Neural crest cell (in vitro differentiated cells): Measurements from ENCODE around the gene PLCB1. TPM values are rescaled to one million over a fixed set of nuclear protein-coding genes. Genes with fewer than 3 reads are reported as not detected.

Experiments
- DNase-seq: peaks from one replicate; pipeline ENCODE4 v3.0.0; 2021; ENCODE audit warnings: low read depth, mixed read lengths, low spot score
- H3K27ac Mint-ChIP-seq: one replicate; pipeline ENCODE4 v1.8.0; 2021; ENCODE audit warnings: mild to moderate bottlenecking, mixed read lengths; ENCODE audit not compliant: unreplicated experiment
- H3K27me3 Mint-ChIP-seq: 2 replicates; pipeline ENCODE4 v1.8.0; 2021; ENCODE audit warnings: low read depth, mild to moderate bottlenecking, mixed read lengths
- H3K36me3 Mint-ChIP-seq: 2 replicates; pipeline ENCODE4 v1.8.0; 2021; ENCODE audit warnings: low read depth, mild to moderate bottlenecking, mixed read lengths
- H3K4me1 Mint-ChIP-seq: 2 replicates; pipeline ENCODE4 v1.8.0; 2021; ENCODE audit warnings: mixed read lengths
- H3K4me3 Mint-ChIP-seq: one replicate; pipeline ENCODE4 v1.8.0; 2021; ENCODE audit warnings: mild to moderate bottlenecking, mixed read lengths
- H3K9me3 Mint-ChIP-seq: 2 replicates; pipeline ENCODE4 v1.8.0; 2021; ENCODE audit warnings: mixed read lengths
- total RNA-seq: library from RNA; stranded (reverse); gene quantifications from 2 replicates; pipeline ENCODE4 v1.2.1, GENCODE V29; 2021
- TF ChIP-seq, protein P1 (sequence below): fragments of 200-600 bp; sonication (generic); conservative IDR thresholded peaks from 2 replicates; pipeline ENCODE4 v1.5.0; 2021; ENCODE audit warnings: antibody characterized with exemption, mild to moderate bottlenecking

Gene PLCB1
- total RNA-seq, 1 donor from 2014 or later: 13.7 TPM

DNA sequence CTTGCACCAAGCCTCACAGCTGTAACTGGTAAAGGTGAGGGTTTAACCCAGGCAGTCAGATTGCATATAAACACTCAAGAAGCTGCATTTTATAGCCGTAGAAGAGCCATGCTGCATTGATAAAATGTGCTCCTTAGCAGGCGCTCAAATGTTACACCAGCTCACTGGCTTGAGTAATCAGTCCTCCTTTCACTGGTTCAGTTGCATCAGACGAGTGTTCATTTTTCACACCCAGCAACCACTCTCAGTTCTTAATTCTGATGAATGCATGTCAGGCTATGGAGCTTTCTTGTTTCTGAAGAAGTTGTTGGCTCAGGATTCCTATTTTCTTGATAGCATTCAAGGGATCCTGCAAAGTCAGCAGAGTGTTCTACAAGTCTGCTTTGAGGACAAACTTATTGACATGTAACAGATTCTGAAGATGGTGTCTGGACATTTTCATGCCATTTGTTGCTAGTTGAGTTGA, 198.3 kb downstream of the PLCB1 start:
- no peak for DNase-seq
- Mint-ChIP-seq H3K27me3 (no peaks in the 10 kb centered on the region), H3K9me3 (no peaks in the 10 kb centered on the region), H3K4me3 (no peak overlapping the region), H3K4me1 (peaks cover 10% of the 10 kb centered on the region), H3K27ac (no peak overlapping the region), H3K36me3 (no peaks in the 10 kb centered on the region)
- TF ChIP-seq, protein P1, sequence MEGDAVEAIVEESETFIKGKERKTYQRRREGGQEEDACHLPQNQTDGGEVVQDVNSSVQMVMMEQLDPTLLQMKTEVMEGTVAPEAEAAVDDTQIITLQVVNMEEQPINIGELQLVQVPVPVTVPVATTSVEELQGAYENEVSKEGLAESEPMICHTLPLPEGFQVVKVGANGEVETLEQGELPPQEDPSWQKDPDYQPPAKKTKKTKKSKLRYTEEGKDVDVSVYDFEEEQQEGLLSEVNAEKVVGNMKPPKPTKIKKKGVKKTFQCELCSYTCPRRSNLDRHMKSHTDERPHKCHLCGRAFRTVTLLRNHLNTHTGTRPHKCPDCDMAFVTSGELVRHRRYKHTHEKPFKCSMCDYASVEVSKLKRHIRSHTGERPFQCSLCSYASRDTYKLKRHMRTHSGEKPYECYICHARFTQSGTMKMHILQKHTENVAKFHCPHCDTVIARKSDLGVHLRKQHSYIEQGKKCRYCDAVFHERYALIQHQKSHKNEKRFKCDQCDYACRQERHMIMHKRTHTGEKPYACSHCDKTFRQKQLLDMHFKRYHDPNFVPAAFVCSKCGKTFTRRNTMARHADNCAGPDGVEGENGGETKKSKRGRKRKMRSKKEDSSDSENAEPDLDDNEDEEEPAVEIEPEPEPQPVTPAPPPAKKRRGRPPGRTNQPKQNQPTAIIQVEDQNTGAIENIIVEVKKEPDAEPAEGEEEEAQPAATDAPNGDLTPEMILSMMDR: no peak

DNA sequence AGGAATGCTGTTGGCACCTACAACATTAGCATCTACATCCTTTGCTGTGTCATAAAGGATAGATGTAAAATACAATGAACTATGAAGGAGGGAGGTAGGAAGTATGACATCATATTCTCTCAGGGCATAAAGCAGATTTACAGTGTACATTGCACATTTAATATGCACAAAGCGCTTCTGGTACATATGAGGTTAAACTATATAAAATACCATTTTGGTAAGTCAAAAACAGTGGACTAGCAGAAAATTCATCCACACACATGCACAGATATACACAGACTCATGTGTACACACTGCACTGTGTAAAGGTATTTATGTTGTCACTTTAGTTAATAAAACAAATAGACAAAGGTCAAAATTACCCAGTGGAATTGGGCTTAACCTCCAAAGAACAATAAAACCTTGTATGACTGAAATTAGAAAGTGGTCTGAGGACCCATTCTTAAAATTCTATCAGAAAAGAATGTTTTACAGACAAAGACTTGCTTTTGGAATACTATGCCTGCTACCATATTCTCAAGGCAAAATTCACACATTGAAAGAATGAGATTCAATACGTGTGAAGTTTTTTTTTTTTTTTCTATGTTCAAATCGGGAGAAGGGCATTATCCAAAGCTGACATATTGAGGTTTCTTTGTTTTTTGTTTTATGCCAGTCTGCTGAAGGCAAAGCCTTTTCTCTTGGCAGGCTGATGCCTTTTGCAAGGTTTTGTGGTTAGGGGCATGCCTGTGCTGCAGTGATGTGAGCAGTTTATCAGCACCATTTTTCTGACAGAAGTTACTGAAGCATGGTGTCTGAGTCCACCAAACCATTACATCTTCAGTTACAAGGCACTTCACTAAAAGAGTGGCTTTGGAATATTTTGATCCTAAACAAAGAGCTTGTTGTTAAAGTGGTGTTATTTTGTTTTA, 199.0 kb downstream of the PLCB1 start:
- Mint-ChIP-seq H3K4me3 (no peak overlapping the region), H3K4me1 (peaks cover 10% of the 10 kb centered on the region), H3K9me3 (no peaks in the 10 kb centered on the region), H3K27ac (no peak overlapping the region), H3K27me3 (no peaks in the 10 kb centered on the region), H3K36me3 (no peaks in the 10 kb centered on the region)
- no peak for DNase-seq
- TF ChIP-seq, protein P1: no peak

DNA sequence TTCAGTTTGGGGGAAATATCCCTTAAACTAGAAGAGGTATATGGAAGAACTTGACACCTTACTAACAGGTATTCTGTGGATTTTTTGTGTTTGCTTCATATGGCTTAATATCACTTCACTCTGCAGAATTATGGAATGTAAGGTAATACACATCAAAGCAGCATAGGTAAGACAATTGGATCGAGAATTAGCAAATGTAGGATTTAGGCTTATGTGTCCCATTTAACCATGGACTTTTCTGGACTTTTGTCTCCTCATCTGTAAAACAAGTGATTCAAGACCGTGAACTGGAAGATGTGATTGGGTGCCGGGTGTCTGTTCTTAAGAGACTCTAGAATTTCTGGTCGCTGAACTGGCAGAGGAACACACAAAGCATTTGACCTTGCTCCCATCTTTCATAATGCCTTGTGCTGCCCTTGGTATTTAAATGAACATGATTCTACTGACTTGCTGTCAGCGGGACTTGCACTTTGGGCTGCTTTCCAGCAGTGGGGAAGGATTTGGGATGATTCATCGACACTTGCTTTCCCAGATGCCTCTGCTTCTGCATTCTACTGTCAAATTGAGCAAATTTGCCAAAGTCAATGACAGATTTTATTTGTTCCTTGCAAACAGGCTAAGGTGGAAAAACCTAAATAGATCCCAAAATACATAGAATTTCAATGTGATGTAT, 199.8 kb downstream of the PLCB1 start:
- H3K36me3 Mint-ChIP-seq: no peaks in the 10 kb centered on the region
- no peaks in the 10 kb centered on the region for H3K9me3 Mint-ChIP-seq
- TF ChIP-seq, protein P1: no peak
- H3K27ac Mint-ChIP-seq: no peak overlapping the region
- peaks cover 10% of the 10 kb centered on the region for H3K4me1 Mint-ChIP-seq
- no peak for DNase-seq
- H3K27me3 Mint-ChIP-seq: no peaks in the 10 kb centered on the region
- H3K4me3 Mint-ChIP-seq: no peak overlapping the region

DNA sequence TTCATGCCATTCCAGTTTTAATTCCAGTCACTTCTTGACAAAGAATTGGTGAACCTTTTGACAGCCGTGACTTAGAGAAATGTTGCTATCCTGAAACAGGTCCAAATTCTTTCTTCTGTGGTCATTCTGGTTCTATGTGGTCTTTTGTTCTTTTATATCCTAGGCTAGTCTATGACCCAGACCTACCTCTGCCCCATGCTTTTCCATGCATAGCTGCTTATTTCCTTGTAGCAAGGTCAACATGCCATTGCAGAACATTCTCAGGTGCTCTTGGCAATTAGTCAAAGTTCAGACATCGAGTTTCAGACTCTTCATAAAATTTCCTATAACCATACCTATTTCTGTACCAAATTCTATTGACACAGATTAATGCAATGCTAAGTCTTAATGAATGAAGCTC, 202.6 kb downstream of the PLCB1 start:
- no peaks in the 10 kb centered on the region for H3K9me3 Mint-ChIP-seq
- H3K27me3 Mint-ChIP-seq: no peaks in the 10 kb centered on the region
- no peak overlapping the region for H3K4me3 Mint-ChIP-seq
- H3K36me3 Mint-ChIP-seq: no peaks in the 10 kb centered on the region
- peaks cover 10% of the 10 kb centered on the region for H3K4me1 Mint-ChIP-seq
- H3K27ac Mint-ChIP-seq: no peak overlapping the region
- no peak for DNase-seq
- TF ChIP-seq, protein P1: no peak

DNA sequence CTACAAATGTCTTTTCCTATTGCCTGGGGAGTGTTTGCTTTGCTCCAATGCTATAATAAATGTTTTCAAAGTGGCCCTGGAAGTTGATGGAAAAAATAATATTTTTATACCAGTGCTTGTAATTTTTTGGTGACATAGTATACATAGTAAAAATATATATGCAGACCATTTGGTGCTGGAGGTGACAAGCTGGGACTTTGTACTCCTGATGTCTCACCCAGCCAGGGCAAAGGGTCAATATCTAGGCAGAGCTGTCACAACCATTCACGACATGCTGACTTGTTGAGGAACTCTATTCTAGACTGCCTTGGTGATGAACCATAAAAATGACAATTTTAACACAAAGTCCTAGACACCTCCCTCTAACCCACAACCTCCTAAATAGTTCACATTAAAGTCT, 203.0 kb downstream of the PLCB1 start:
- peaks cover 10% of the 10 kb centered on the region for H3K4me1 Mint-ChIP-seq
- H3K27me3 Mint-ChIP-seq: no peaks in the 10 kb centered on the region
- H3K36me3 Mint-ChIP-seq: no peaks in the 10 kb centered on the region
- TF ChIP-seq, protein P1: no peak
- no peaks in the 10 kb centered on the region for H3K9me3 Mint-ChIP-seq
- H3K4me3 Mint-ChIP-seq: no peak overlapping the region
- H3K27ac Mint-ChIP-seq: no peak overlapping the region
- no peak for DNase-seq
